A673 (cell line): ENCODE results near the gene GAD2.

Source experiments
- CTCF ChIP-seq: fragments of 300-800, 200-600 bp; sonication (generic); conservative IDR thresholded peaks from 2 replicates; pipeline ENCODE4 v1.5.1; 2017; ENCODE audit warnings: low read depth, mild to moderate bottlenecking, antibody characterized with exemption, low read length, moderate library complexity, mixed read lengths
- EZH2 ChIP-seq: fragments of 200-600 bp; sonication (generic); IDR thresholded peaks from 2 replicates; pipeline ENCODE4 v1.6.1; 2017; ENCODE audit warnings: borderline replicate concordance, low read depth, mild to moderate bottlenecking, mixed read lengths, antibody characterized with exemption, low read length; ENCODE audit not compliant: poor library complexity, severe bottlenecking

- TF ChIP-seq CTCF: no peak
- TF ChIP-seq EZH2: no peak
These were observed 38.0 kb downstream of the GAD2 start for GRCh38 chr10:26254616-26255015.
